Measurements from ENCODE around the gene SERPINE2.
"Not testable (repeated sequence)": the region's sequence is repeated elsewhere in the genome, so short reads cannot be mapped to it uniquely, and the experiment has no call there.

Gene SERPINE2

DNA sequence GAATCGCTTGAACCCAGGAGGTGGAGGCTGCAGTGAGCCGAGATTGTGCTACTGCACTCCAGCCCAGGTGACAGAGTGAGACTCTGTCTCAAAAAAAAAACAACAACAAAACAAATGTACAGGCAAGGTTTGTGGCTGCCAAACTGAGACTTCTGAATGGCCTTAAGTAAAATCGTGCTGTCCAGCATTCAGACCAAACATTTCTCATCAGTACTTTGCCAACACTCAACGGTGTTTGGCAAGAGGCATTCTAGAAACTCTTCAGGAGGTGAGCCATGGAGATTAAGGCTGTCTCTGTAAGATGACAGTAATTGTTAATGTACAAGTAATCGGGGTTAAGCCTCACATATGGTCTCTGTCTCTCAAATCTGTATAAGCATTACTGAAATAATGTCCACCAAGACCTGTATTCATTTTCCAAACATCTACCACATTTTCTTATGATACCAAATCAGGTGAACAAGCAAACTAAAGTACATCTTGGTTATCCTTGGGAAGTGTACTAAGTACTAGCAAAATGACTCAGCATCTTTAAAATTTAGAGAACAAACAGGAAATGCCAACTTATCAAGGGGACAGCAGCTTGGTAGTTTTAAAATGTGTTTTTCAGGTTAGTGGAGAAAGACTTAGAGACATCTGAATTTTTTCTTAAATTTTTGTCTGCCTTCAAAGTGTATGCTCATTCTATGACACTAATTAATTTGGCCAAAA, 29.3 kb downstream of the SERPINE2 start:
- Mint-ChIP-seq H3K27ac (no peak overlapping the region), H3K9me3 (no peaks in the 10 kb centered on the region), H3K4me1 (peaks cover 16% of the 10 kb centered on the region), H3K27me3 (ENCODE audit: low read depth) (no peaks in the 10 kb centered on the region), H3K4me3 (no peak overlapping the region), H3K36me3 (ENCODE audit: low read depth) (peaks cover 6% of the 10 kb centered on the region)
- no peak for TF ChIP-seq CTCF (IDR thresholded peaks at IDR 0.05; ENCODE audit: unreplicated experiment in 3 of 3)

DNA sequence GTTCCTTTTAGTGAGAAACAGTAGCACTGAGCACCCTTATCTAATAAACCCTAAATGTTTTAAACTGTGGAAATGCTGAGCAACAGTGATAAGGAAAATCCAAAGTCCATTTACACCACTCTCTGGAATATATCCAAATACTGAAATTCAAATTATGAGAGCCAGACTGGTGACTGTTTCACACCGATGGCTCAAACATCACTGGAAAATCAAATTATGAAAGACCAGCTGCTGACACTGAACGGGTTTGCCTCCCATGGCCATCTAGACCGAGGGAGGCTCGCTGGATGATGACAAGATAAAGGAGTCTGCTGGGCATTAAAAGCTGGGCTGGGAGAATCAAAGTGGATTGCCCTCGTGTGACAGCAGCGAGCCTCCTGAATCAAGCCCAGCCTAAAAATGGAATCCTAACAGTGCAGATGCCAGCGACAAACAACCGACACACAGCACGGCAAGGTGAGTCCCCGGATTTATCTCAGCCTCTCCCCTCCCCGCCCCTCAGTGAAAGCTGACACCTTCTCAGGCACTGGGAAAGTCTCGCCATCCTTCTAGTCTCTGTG, 30.3 kb downstream of the SERPINE2 start:
- Mint-ChIP-seq H3K27ac (no peak overlapping the region), H3K4me1 (peaks cover 26% of the 10 kb centered on the region), H3K36me3 (ENCODE audit: low read depth) (peaks cover 6% of the 10 kb centered on the region), H3K27me3 (ENCODE audit: low read depth) (no peaks in the 10 kb centered on the region), H3K9me3 (no peaks in the 10 kb centered on the region), H3K4me3 (no peak overlapping the region)
- no peak for TF ChIP-seq CTCF (IDR thresholded peaks at IDR 0.05; ENCODE audit: unreplicated experiment in 3 of 3)

GRCh38 chr2:224004105-224004695, 34.9 kb downstream of the SERPINE2 start:
- TF ChIP-seq CTCF (IDR thresholded peaks at IDR 0.05; ENCODE audit: unreplicated experiment in 3 of 3) = no peak
- Mint-ChIP-seq H3K4me1 (peaks cover 36% of the 10 kb centered on the region), H3K9me3 (peaks cover 4% of the 10 kb centered on the region), H3K36me3 (ENCODE audit: low read depth) (peaks cover 24% of the 10 kb centered on the region), H3K27me3 (ENCODE audit: low read depth) (no peaks in the 10 kb centered on the region), H3K4me3 (no peak overlapping the region), H3K27ac (peak overlapping the region in 2 of 3 experiments; percentile 74 to 81)

DNA sequence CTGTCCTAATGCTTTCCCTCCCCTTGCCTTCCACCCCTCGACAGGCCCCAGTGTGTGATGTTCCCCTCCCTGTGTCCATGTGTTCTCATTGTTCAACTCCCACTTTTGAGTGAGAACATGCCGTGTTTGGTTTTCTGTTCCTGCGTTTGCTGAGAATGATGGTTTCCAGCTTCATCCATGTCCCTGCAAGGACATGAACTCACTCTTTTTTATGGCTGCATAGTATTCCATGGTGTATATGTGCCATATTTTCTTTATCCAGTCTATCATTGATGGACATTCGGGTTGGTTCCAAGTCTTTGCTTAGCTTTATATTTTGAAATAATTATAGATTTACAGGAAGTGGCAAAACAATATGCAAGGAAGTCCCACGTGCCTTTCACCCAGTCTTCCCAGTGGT, 38.4 kb downstream of the SERPINE2 start:
- H3K4me3 Mint-ChIP-seq; H3K27me3 Mint-ChIP-seq (ENCODE audit: low read depth); H3K9me3 Mint-ChIP-seq: not testable (repeated sequence)
- Mint-ChIP-seq H3K27ac (peak overlapping the region in 1 of 3 experiments; percentile 51), H3K36me3 (ENCODE audit: low read depth) (peaks cover 45% of the 10 kb centered on the region), H3K4me1 (peaks cover 40% of the 10 kb centered on the region)

GRCh38 chr2:223999862-224000261, 39.2 kb downstream of the SERPINE2 start:
- Mint-ChIP-seq H3K9me3 (peaks cover 4% of the 10 kb centered on the region), H3K27me3 (ENCODE audit: low read depth) (no peaks in the 10 kb centered on the region), H3K36me3 (ENCODE audit: low read depth) (peaks cover 46% of the 10 kb centered on the region), H3K4me3 (no peak overlapping the region), H3K27ac (peak overlapping the region in 2 of 3 experiments; percentile 51 to 74), H3K4me1 (peaks cover 36% of the 10 kb centered on the region)
- no peak for TF ChIP-seq CTCF (IDR thresholded peaks at IDR 0.05; ENCODE audit: unreplicated experiment in 3 of 3)

DNA sequence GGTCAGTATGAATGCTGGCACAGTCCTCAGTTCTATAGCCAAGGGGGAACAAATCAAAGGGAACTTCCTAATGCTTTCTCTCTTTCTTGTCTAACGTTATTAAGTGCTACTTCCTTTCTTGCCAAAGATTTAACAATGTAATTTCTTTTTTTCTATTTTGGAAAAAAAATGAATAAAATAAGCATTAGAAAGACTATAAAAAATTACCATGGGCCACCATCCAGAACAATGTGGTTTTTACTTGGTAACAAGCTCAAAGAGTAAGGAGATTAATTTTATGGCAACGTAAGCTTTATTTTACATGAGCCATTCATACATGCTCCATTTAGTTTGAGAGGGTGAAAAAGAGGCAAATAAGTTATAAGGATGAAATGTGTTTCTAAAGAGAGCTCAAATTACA, 40.1 kb downstream of the SERPINE2 start:
- Mint-ChIP-seq H3K27ac (peak overlapping the region; percentile 52 to 74 (median 58)), H3K4me1 (peaks cover 31% of the 10 kb centered on the region), H3K27me3 (ENCODE audit: low read depth) (no peaks in the 10 kb centered on the region), H3K4me3 (no peak overlapping the region), H3K36me3 (ENCODE audit: low read depth) (peaks cover 49% of the 10 kb centered on the region), H3K9me3 (peaks cover 4% of the 10 kb centered on the region)
- no peak for TF ChIP-seq CTCF (IDR thresholded peaks at IDR 0.05; ENCODE audit: unreplicated experiment in 3 of 3)

Data from nephron (organoid).